GM12891 (cell line): Measurements from ENCODE around the gene THADA.
"Not testable (repeated sequence)": the region's sequence is repeated elsewhere in the genome, so short reads cannot be mapped to it uniquely, and the experiment has no call there.

ENCODE experiments used
- DNase-seq: peaks from one replicate; pipeline ENCODE4 v3.0.0; 2011; ENCODE audit warnings: low spot score; ENCODE audit not compliant: insufficient read length
- FAIRE-seq: peaks from 2 replicates; lab custom pipeline; 2011; peaks lifted over from hg19 to GRCh38; lab: Jason Lieb, UNC
- PAX5 ChIP-seq: IDR thresholded peaks from 2 replicates; pipeline ENCODE4 v1.6.1; 2011; ENCODE audit warnings: low read length, moderate library complexity, mild to moderate bottlenecking; ENCODE audit not compliant: insufficient read depth, severe bottlenecking
- POLR2A ChIP-seq: IDR thresholded peaks from 2 replicates; pipeline ENCODE4 v1.6.1; 2011; ENCODE audit warnings: low read depth, low read length, control low read depth
- POLR2AphosphoS5 ChIP-seq: IDR thresholded peaks from 2 replicates; pipeline ENCODE4 v1.6.1; 2011; ENCODE audit warnings: low read depth, low read length, control low read depth
- POU2F2 ChIP-seq: IDR thresholded peaks from 2 replicates; pipeline ENCODE4 v1.6.1; 2011; ENCODE audit warnings: low read depth, mild to moderate bottlenecking, control low read depth, low read length, moderate library complexity
- SPI1 ChIP-seq: IDR thresholded peaks from 2 replicates; pipeline ENCODE4 v1.6.1; 2011; ENCODE audit warnings: low read depth, low read length, control low read depth
- TAF1 ChIP-seq: IDR thresholded peaks from 2 replicates; pipeline ENCODE4 v1.6.1; 2011; ENCODE audit warnings: low read depth, low read length, control low read depth

The THADA gene

DNA sequence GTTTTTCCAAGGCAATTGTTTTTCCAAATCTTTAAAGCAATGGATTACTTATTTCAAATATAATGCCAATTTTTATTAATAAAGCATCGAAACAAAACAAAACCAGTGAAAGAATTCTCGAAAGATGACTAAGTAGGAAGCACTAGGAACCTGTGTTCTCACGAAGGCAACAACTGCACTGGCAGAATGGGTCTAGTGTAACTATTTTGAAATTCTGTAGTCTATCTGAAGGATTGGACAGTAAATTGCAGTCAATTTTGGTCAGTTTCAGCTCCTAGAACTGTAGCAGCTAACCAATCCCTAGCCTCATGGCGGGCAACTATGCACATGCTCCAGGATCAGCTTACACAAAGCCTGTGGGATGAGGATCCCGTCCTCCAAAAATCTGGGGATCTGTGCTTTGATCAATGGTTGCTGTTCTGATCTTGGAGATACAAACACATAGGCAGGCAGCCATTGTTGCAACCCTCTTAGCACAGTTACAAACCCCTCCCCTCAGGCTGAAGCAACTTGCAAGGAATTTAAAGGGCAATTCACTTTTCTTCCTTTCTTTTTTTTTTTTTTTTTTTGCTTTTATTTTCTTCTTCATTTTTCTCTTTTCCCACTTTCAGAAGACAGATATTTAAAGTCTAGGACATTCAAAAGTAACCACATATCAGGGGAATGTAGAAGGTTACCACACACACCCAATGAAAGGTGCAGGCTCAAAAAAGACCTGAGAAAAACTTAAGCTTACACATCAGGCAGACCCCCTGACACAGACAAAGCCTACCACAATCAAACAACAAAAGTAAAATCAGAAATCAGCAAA lies 147.6 kb downstream of the THADA start:
- TF ChIP-seq PAX5, result no peak
- no peak for TF ChIP-seq POU2F2
- no peak for TF ChIP-seq SPI1
- DNase-seq (no peak), FAIRE-seq (no peak)

DNA sequence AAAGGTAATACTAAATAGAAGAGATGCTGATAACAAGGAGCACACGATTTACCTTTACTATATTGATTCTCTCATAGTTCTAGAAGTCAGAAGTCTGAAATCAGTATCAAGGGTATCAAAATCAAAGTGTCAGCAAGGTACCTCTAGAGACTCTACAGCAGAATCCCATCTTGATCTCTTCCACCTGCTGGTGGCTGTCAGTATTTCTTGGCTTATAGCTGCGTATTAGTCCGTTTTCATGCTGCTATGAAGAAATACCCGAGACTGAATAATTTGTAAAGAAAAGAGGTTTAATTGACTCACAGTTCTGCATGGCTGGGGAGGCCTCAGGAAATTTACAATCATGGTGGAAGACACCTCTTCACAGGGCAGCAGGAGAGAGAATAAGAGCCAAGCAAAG lies 149.1 kb downstream of the THADA start:
- not testable (repeated sequence) for DNase-seq, FAIRE-seq

DNA sequence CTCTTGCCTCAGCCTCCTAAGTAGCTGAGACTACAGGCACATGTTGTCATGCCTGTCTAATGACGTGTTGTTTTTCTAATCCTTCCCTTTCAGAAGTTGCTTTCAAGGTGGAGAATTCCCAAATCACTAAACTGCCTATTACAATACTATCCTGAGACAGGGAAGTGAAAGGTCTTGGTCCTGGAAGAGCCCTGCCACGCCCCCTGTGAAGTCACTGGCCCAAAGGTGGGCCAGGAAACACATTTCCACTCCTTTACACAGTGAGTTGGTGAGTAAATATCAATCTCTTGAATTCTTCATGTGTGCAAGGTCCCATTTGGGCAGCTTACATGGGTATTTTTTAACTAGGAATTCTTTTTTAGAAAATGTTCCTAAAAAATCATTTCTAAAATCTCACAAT lies 150.1 kb downstream of the THADA start:
- DNase-seq (no peak), FAIRE-seq (no peak)

DNA sequence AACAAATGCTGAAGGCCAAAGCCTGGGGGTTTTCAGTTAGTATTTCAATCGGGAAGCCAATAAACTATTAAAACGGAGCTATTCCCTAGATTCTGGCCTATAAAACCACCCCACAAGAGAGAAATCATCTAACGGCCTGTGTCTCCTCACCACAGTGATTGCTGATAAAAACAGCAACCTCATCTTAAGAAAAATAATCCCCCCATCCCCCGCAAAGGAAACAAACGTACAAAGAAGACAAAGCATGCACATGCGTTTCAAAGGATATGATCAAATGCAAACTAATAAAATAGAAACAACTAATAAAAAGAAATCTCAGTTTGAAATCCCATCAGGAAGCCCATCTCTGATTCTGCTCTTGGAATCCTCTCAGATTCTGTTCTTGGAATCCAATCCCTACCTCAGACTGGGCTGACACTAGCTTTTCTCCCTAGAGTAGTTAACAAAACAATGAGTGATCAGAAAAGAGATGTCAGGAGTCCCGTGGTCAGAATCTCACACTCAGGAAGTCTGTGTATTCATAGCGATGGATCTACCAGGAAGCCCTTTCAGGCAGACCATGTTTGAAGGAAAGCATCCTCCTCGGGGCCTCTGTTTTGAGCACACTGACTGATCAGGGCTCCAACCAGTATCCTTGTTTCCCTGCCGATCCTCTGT lies 150.7 kb downstream of the THADA start:
- TF ChIP-seq SPI1 (no peak), TAF1 (no peak), POLR2AphosphoS5 (no peak)
- FAIRE-seq (no peak), DNase-seq (no peak)

More for the DNA sequence above, 150.1 kb downstream of the THADA start:
- TF ChIP-seq TAF1, result no peak
- TF ChIP-seq POLR2AphosphoS5, result no peak
- no peak for TF ChIP-seq POU2F2
- no peak for TF ChIP-seq SPI1
- TF ChIP-seq PAX5, result no peak

DNA sequence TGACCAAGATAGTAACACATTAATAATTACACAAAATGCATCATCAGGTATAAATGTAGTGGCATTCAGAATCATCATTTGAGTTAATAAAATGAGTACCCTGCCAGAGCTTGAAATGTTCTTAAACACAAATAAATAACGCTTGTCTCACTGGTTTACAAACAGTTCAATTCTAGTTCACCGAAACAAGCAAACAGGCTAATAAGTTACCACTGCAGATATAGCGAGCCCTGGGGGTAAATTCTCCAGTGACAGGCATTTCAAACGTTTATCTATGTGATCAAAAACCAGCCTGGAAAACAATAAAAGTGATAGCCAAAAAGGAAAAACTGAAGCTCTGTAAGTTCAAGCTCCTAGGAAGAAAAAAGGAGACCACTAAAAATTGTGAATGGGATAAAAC lies 152.6 kb downstream of the THADA start:
- no peak for DNase-seq
- TF ChIP-seq POLR2AphosphoS5, result no peak
- no peak for TF ChIP-seq TAF1
- no peak for TF ChIP-seq SPI1
- no peak for TF ChIP-seq PAX5
- TF ChIP-seq POU2F2, result no peak
- TF ChIP-seq POLR2A, result no peak
- FAIRE-seq, result no peak

DNA sequence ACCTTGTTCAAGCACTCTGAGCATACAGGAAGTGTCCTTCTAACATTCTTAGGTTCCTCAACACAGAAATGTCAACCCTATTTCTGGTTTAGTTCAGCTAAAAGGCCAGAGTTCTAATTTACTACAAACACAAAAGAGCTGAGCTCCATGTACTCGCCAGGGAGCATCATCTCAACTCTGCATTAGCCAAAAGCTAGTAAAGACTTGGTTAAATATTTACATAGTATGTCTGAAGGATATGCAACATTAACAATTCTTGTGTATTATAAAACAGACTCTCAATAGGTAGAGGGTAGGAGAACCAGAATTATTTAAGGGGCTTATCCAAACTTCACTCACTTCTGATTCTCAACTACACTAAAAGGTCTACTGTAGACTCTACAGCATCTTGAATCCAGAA lies 154.6 kb downstream of the THADA start:
- TF ChIP-seq POLR2AphosphoS5, result no peak
- DNase-seq, result no peak
- FAIRE-seq, result no peak

DNA sequence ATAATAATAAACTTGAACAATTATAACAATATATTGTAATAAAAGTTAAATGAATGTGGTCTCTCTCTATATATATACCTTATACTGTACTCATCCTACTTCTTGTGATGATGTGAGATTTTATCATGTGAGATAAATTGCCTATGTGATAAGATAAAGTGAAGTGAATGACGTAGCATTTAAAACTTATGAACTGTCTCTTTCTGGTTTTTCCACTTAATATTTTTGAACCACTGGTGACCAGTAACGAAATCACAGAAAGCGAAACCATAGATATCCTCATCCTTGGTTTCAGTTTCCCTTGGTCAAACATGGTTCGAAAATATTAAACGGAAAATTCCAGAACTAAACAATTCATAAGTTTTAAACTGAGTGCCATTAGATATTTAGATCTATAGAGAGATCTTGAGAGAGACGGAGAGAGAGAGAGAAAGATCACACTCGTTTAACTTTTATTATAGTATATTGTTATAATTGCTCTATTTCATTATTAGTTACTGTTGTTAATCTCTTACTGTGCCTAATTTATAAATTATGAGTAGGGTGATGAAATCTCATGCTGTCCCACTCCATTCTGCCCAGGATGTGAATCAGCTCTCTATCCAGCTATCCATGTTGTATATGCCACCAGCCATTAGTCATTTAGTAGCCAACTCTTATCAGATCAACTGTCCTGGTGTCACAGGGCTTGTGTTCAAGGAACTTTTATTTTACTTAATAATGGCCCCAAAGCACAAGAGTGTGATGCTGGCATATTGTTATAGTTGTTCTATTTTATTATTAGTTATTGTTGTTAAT lies 156.8 kb downstream of the THADA start:
- FAIRE-seq, result no peak
- no peak for DNase-seq
- TF ChIP-seq SPI1 (no peak), PAX5 (no peak), TAF1 (no peak), POLR2A (no peak), POLR2AphosphoS5 (no peak), POU2F2 (no peak)

DNA sequence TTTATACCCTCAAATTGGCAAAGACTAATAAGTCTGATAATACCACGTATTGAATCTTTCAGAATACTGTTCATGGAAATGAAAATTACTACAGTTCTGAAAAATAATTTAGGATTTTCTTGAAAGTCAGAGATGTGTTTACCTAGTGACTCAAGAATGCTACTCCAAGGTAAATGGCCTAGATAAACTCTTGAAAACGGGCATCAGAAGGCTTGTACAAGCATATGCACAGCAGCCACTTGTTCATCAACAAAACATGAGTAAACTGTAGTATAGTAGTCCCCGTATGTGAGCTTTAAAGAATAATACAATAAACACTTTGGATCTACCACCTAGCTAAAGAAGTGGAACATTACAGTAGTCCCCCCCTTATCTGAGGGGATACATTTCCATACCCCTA lies 157.5 kb downstream of the THADA start:
- no peak for TF ChIP-seq POLR2AphosphoS5
- TF ChIP-seq PAX5, result no peak
- TF ChIP-seq SPI1, result no peak
- no peak for TF ChIP-seq POLR2A
- TF ChIP-seq POU2F2, result no peak
- FAIRE-seq (no peak), DNase-seq (no peak)

DNA sequence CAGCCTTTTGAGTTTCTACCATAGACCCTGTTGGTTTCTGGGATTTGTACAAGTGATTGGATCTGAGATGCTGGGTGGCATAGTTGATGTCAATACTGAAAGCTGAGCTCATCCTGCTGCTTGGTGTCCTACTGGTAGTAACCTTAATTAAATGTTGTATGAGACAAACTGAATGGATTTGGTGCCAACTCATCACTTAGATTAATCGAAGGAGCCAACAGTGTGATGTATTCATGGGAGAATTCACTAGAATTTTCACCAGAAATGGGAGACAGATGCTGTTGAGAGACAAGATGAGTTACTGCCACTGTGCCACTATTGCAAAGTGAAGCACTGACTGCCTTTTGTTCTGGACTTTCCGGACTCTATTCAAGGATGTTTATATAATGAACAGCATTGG lies 158.5 kb downstream of the THADA start:
- no peak for FAIRE-seq
- no peak for DNase-seq
- TF ChIP-seq TAF1 (no peak), POU2F2 (no peak)

DNA sequence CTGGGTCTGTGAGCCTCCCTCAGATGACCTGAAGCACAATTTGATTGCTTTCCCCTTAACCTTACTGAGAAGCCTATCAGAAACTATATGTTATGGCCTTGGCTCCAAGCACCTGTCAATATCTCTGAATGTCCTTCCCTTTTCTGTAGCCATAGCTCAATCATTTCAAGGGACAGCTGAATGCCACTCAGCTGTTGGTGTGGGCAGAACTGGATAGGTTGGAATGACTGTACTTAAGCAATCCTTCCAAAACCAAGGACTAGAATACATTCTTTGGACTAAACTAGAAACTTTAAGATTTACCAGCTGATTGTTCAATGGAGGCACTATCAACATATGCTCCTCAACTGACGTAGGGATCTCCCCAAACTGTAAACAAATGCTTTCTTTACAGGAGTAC lies 159.4 kb downstream of the THADA start:
- FAIRE-seq (no peak), DNase-seq (no peak)
- TF ChIP-seq PAX5 (no peak), POLR2A (no peak), TAF1 (no peak), POLR2AphosphoS5 (no peak), POU2F2 (no peak), SPI1 (no peak)
